GM15510 (cell line): ENCODE data around the gene IQCK.

Experiments used
- POLR2A ChIP-seq: IDR thresholded peaks from 3 replicates; pipeline ENCODE4 v1.6.1; 2011; ENCODE audit warnings: borderline replicate concordance; ENCODE audit not compliant: insufficient read length; ENCODE audit errors: extremely low read depth

The IQCK gene

DNA sequence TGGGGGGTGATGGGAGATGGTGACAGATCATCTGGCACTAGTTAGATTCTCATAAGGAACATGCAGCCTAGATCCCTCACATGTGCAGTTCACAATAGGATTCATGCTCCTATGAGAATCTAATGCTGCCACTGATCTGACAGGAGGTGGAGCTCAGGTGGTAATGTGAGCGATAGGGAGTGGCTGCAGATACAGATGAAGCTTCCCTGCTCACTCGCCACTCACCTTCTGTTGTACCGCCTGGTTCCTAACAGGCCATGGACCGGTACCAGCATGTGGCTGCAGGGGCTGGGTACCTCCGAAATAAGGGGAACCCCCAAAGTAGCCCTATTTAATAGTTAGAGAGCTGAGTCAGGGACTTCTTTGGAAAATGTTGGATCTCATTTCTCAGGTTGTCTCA lies 106.1 kb downstream of the IQCK start:
- TF ChIP-seq POLR2A, result no peak

GRCh38 chr16:19829844-19830692 lies 112.0 kb downstream of the IQCK start:
- TF ChIP-seq POLR2A, result no peak

DNA sequence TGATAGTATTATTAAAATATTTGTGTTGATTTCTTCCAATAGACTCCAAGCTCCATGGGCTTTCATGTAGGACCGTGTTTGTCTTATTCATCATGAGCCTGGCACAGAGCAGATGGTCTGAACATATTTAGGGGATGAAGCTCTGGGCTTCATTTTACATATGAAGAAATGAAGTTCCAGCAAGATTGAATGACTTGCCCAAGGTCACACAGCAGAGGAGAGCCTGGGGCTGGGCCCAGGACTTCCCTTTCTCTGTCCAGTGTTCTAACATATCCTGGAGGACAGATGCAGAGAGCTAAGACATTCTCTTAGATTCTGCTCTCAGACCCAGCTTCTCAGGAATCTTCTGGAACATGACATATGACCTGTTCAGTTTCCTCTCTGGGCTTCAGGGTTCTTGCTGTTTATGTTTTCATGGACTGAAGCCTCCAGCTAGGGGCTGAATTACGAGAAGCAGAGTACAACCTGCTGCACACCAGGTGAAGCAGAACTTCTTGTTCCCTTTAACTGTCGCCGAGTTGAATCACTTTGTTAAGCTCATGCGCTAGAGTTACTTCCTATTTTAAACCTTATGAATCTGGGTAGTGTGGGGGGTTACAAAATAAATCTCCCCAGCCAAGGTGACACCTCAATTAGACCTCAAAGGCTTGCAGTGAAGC lies 113.0 kb downstream of the IQCK start:
- TF ChIP-seq POLR2A, result no peak

DNA sequence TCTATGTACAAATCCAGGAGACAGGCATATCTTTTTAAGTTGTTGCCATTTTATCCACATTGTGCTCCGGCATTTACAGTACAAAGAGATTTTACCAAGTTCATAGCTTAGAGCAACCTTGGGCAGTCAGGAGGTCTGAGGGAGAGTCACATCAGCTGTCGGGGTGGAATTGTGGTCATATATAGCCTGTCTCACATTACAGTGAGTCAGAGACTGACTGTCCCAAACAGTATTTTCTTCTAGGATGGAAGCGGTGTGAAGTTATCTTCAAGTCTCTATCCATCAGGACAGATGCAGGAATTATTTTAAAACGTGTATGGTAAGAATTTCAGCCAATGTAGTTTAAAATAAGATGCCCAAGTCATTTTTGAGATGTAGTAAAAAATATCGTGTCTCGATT lies 113.6 kb downstream of the IQCK start:
- TF ChIP-seq POLR2A, result no peak

DNA sequence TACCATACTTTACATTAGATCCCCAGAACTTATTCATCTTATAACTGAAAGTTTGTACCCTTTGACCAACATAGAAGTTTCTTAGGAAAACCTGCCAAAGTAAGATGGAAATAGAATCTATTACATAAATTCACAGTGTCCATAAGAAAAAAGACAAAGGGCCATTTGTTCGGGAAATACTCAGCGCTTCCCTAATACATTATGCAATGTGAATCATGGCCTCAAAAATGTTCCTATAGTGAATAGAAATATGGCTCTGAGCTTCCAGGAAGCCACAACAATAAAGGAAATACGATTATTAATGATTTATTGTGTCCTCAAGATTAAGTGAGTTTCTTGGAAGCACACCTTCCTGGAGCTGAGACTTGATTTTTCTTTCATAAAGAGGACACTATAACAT lies 115.1 kb downstream of the IQCK start:
- TF ChIP-seq POLR2A, result no peak

DNA sequence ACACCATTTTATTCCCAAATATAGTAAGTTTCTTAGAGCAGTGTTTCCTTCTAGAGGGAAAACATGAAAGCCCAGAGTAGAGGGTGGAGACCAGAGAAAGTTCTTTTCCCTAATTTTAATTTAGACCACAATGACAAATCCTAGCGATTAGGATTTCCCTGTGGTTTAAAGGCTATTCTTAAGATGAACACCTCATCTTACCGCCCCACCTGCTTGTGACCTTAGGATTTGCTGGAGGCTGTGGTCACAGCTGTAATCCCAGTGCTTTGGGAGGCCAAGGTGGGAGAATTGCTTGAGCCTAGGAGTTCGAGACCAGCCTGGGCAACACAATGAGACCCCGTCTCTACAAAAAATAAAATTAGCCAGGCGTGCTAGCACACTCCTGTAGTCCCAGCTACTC lies 115.5 kb downstream of the IQCK start:
- TF ChIP-seq POLR2A, result no peak

DNA sequence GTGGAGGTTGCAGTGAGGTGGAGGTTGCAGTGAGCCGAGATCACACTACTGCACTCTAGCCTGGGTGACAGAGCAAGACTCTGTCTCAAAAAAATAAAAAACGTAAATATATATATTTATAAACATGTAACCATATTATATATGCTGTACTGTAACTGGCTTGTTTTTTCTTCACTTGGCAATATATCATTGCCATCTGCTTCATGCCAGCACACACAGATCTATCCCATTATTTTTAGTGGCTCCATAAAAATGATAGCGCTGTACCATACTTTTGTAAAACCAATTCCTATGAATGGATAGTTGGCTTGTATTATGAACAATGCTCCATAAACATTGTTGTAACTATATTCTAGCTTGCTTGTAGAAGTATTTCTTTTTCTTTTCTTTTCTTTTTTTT lies 117.1 kb downstream of the IQCK start:
- no peak for TF ChIP-seq POLR2A

DNA sequence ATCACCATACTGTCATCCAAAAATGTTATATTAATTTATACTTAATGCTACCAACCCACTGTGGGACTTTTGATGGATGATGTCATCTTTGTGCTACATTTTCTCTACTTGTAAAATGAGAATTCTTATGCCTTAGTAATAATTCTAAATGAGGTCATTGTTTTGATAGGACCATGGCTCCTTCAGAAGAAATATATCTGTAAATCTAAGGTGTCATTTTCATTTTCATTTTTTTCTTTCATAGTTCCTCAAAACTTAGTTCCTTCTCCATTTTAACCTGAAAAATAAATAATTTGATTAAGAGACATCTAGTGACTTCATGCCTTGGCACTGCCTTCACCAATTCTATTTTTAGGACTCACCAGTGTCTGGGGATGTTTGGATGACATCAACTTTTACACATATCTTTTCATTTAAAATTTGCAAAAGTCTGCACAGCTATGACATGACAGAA lies 117.9 kb downstream of the IQCK start:
- TF ChIP-seq POLR2A, result no peak

- no peak for TF ChIP-seq POLR2A
Measured at GRCh38 chr16:19837331-19837980, 119.4 kb downstream of the IQCK start.

- no peak for TF ChIP-seq POLR2A
Measured at GRCh38 chr16:19837984-19838707, 120.1 kb downstream of the IQCK start.

DNA sequence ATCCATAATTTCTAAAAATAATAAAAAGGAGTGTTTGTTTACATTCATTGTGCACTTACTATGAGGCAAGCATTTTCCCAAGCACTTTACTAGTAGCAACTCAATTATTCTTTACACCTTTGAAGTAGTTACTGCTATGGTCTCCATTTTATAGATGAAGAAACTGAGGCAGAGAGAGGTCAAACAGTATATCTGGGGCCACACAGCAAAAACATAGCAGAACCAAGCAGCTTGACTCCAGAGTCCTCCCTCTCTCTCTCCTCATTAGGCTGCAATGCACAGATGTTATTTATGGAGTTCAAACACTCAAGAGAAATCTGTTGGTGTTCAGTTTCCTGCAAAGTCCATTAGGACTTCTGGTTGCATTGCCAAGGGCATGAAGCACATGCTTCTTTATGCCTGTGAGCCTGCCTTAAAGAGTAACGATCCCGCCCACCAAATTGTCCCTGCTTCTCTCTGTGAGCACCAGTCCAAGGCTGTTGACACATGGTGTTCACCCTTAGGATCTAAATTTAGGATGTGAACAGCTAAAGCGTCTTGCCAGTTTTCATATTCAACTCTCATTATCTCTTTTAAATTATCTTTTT lies 122.5 kb downstream of the IQCK start:
- no peak for TF ChIP-seq POLR2A

- TF ChIP-seq POLR2A, result no peak
Measured at GRCh38 chr16:19841184-19841583, 123.1 kb downstream of the IQCK start.

- TF ChIP-seq POLR2A, result no peak
Measured at GRCh38 chr16:19842426-19843157, 124.5 kb downstream of the IQCK start.

- no peak for TF ChIP-seq POLR2A
Measured at GRCh38 chr16:19843371-19843770, 125.3 kb downstream of the IQCK start.
